ENCODE measurements around the gene ZNF516. TPM values are rescaled to one million over a fixed set of nuclear protein-coding genes. Genes with fewer than 3 reads are reported as not detected.

Gene ZNF516
- total and polyA plus RNA-seq, 9 donors = 13.5 to 110 (median 95.2) TPM

DNA sequence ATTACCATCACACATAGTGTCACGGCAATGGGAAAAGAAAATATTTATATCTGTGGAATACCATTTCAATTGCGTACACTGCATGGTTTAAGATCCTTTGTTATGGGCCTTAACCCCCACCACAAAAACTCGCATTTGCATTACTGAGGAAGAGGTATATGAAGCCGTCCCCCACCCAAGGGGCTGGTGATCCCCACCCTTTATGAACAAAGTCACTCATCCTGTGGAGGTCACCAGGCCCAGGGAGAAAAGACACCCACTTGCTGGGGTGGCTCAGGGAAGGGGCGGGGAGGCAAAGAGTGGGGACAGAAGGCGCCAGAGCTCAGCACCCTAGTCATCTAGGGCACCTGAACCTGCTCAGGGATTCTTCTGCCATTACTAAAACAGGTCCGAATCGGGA is 133.8 kb downstream of the ZNF516 start:
- H3K9me3 ChIP-seq = no peaks in the 10 kb centered on the region
- H3K36me3 ChIP-seq = no peaks in the 10 kb centered on the region
- DNase-seq = peak in 1 of 5 donors; percentile 16
- H3K4me3 ChIP-seq = no peak overlapping the region
- H3K27ac ChIP-seq = peak overlapping the region in 1 of 2 donors; percentile 87
- TF ChIP-seq POLR2A (IDR thresholded peaks at IDR 0.05) (no peak), EP300 (IDR thresholded peaks at IDR 0.05) (no peak)
- TF ChIP-seq, protein P1, sequence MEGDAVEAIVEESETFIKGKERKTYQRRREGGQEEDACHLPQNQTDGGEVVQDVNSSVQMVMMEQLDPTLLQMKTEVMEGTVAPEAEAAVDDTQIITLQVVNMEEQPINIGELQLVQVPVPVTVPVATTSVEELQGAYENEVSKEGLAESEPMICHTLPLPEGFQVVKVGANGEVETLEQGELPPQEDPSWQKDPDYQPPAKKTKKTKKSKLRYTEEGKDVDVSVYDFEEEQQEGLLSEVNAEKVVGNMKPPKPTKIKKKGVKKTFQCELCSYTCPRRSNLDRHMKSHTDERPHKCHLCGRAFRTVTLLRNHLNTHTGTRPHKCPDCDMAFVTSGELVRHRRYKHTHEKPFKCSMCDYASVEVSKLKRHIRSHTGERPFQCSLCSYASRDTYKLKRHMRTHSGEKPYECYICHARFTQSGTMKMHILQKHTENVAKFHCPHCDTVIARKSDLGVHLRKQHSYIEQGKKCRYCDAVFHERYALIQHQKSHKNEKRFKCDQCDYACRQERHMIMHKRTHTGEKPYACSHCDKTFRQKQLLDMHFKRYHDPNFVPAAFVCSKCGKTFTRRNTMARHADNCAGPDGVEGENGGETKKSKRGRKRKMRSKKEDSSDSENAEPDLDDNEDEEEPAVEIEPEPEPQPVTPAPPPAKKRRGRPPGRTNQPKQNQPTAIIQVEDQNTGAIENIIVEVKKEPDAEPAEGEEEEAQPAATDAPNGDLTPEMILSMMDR (IDR thresholded peaks at IDR 0.05) = no peak
- no peaks in the 10 kb centered on the region for H3K27me3 ChIP-seq
- 92 to 94% (median 94%) methylated on average over 8 of the region's 8 CpGs for WGBS, 3 donors
- H3K4me1 ChIP-seq (ENCODE audit: insufficient read depth) = peaks cover 10% of the 10 kb centered on the region
- intact Hi-C loops (cut with DNase I) = no loop called here

DNA sequence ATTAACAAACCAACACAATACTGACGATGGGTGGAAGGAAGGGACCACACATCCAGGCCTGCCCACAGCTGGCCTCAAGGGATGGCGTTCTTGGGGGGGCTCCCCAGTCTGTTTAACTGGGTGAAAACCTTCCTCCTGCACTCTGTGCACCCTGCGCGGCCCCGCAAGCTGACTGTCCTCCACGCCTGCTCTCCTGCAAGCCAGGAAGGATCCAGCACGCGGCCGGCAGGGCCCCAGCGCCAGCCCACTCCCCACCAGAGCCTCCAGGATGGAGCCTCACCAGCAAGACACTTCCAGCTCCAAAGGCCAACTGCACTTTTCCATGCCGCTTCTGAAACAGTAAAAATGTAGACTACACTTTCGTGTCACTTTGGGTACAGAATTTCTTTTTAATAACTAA is 135.1 kb downstream of the ZNF516 start:
- 93 to 96% (median 94%) methylated on average over 12 of the region's 12 CpGs for WGBS, 3 donors
- H3K4me1 ChIP-seq (ENCODE audit: insufficient read depth) = peaks cover 5% of the 10 kb centered on the region
- no peaks in the 10 kb centered on the region for H3K27me3 ChIP-seq
- H3K36me3 ChIP-seq = no peaks in the 10 kb centered on the region
- DNase-seq = peak in 1 of 5 donors; percentile 15
- intact Hi-C loops (cut with DNase I) = no loop called here
- TF ChIP-seq EP300 (IDR thresholded peaks at IDR 0.05) (no peak), POLR2A (IDR thresholded peaks at IDR 0.05) (no peak)
- TF ChIP-seq, protein P1 (IDR thresholded peaks at IDR 0.05) = no peak
- no peaks in the 10 kb centered on the region for H3K9me3 ChIP-seq
- H3K27ac ChIP-seq = no peak overlapping the region
- H3K4me3 ChIP-seq = no peak overlapping the region

DNA sequence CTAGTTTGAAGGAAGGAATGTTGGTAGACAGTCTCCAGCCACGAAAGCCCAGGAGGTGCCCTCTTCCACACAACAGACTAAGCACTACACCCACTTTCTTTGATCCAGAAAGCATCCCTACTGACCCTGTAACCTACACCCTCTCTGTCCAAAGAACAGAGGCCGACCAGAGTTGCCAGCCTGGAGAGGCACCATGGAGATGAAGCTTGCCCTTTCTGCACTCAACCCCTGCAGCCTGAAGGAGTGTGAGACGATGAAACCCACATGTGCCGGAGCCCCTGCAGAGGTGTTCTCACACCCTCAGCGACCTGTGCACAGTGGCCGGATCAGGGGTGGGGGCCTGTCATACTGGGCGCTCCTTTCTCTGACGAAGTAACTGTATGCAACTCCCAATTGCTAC is 136.3 kb downstream of the ZNF516 start:
- H3K27ac ChIP-seq = no peak overlapping the region
- intact Hi-C loops (cut with DNase I) = no loop called here
- H3K36me3 ChIP-seq = no peaks in the 10 kb centered on the region
- no peaks in the 10 kb centered on the region for H3K9me3 ChIP-seq
- DNase-seq = peak in 1 of 5 donors; percentile 16
- H3K4me1 ChIP-seq (ENCODE audit: insufficient read depth) = peaks cover 4% of the 10 kb centered on the region
- H3K4me3 ChIP-seq = no peak overlapping the region
- TF ChIP-seq EP300 (IDR thresholded peaks at IDR 0.05) = no peak
- TF ChIP-seq, protein P1 (IDR thresholded peaks at IDR 0.05) = no peak
- TF ChIP-seq POLR2A (IDR thresholded peaks at IDR 0.05) = no peak
- WGBS, 3 donors = 91 to 92% (median 91%) methylated on average over 8 of the region's 8 CpGs
- no peaks in the 10 kb centered on the region for H3K27me3 ChIP-seq

DNA sequence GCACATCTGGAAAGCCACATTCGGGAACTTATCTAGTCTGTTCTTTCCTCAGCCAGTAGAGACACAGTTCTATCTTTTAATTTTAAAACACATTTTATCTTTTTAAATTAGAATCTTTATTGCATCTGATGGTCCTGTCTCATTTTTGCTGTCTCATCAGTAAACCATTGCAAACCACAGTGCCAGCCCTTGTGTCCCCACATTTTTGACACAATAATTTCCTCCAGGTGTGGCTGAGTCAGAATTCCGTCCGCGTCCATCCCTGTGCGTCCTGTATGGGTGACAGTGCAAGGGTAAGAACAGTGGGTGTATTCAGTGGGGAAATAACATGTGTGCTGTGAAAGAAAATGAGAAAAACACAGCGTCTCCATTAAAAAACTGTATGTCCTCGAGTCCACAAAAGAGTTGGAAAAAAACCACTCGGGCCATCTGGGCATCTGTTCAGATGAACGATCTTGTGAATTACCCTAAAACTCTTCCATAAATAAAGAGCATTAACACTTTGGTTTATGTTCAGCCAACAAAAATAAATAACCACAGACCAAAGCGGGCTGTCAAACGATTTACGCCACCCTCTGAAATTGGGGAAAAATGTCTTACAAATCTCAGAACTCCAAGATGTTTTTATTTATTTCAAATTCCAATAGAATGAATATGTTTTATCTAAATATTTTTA is 137.3 kb downstream of the ZNF516 start:
- Histone ChIP-seq H3K9me3 (no peaks in the 10 kb centered on the region), H3K36me3 (no peaks in the 10 kb centered on the region), H3K4me3 (no peak overlapping the region), H3K27ac (no peak overlapping the region), H3K27me3 (no peaks in the 10 kb centered on the region), H3K4me1 (ENCODE audit: insufficient read depth) (peaks cover 2% of the 10 kb centered on the region)
- intact Hi-C loops (cut with DNase I) = no loop called here
- no peak for TF ChIP-seq POLR2A (IDR thresholded peaks at IDR 0.05)
- TF ChIP-seq EP300 (IDR thresholded peaks at IDR 0.05) = no peak
- TF ChIP-seq, protein P1 (IDR thresholded peaks at IDR 0.05) = no peak
- DNase-seq = no peak
- 71 to 80% (median 75%) methylated on average over 12 of the region's 12 CpGs for WGBS, 3 donors
